Astrocyte (in vitro differentiated cells and primary cell): ENCODE data around the gene TMEM94.

ENCODE experiments used
- EZH2 ChIP-seq: IDR thresholded peaks from 2 replicates; pipeline ENCODE4 v1.6.1; 2012; ENCODE audit warnings: mild to moderate bottlenecking, low read length, inconsistent platforms; ENCODE audit not compliant: insufficient read depth
- TF ChIP-seq, protein P1 (sequence below): IDR thresholded peaks from 2 replicates; pipeline ENCODE4 v1.5.1; 2011; ENCODE audit warnings: low read depth, mild to moderate bottlenecking, inconsistent platforms, low read length, moderate library complexity; ENCODE audit not compliant: insufficient read depth

GRCh38 chr17:75548813-75549212, 92.4 kb downstream of the TMEM94 start:
- TF ChIP-seq, protein P1, sequence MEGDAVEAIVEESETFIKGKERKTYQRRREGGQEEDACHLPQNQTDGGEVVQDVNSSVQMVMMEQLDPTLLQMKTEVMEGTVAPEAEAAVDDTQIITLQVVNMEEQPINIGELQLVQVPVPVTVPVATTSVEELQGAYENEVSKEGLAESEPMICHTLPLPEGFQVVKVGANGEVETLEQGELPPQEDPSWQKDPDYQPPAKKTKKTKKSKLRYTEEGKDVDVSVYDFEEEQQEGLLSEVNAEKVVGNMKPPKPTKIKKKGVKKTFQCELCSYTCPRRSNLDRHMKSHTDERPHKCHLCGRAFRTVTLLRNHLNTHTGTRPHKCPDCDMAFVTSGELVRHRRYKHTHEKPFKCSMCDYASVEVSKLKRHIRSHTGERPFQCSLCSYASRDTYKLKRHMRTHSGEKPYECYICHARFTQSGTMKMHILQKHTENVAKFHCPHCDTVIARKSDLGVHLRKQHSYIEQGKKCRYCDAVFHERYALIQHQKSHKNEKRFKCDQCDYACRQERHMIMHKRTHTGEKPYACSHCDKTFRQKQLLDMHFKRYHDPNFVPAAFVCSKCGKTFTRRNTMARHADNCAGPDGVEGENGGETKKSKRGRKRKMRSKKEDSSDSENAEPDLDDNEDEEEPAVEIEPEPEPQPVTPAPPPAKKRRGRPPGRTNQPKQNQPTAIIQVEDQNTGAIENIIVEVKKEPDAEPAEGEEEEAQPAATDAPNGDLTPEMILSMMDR, result no peak
- TF ChIP-seq EZH2, result no peak
